Omental fat pad (tissue), 4 donors: ENCODE data around the gene POU4F3. TPM values are rescaled to one million over a fixed set of nuclear protein-coding genes. Genes with fewer than 3 reads are reported as not detected.

ENCODE experiments used
- ATAC-seq: fragments of 150-250 bp; one replicate; pipeline ENCODE4 v1.9.1; 2016; ENCODE audit warnings: mild to moderate bottlenecking, moderate library complexity; ENCODE audit not compliant: low FRiP score
- DNase-seq: peaks from one replicate; pipeline ENCODE4 v3.0.0-alpha.2; 2019; ENCODE audit warnings: low spot score
- CTCF ChIP-seq, 3 donors: fragments of 450-650 bp; IDR thresholded peaks; one replicate each; pipeline ENCODE4 v1.5.1; 2016 to 2017; ENCODE audit warnings: antibody characterized with exemption in 3 of 3, mild to moderate bottlenecking in 3 of 3, moderate library complexity in 2 of 3
- total RNA-seq, 4 donors: library from RNA; depleted of rRNA; stranded (reverse); fragments of >200 nt; gene quantifications; one replicate each; pipeline ENCODE4 v1.1.0, GENCODE V29; 2016

The POU4F3 gene
- total RNA-seq, 4 donors from 2014 or later: 0.32 TPM; not detected in 3

- no peak for TF ChIP-seq CTCF (IDR thresholded peaks at IDR 0.05)
- ATAC-seq: no peak
- DNase-seq: no peak
Measured at GRCh38 chr5:146327989-146328388, 10.7 kb upstream of the POU4F3 start.

- TF ChIP-seq CTCF (IDR thresholded peaks at IDR 0.05): no peak
- ATAC-seq (no peak), DNase-seq (no peak)
Measured at GRCh38 chr5:146329697-146330096, 8.9 kb upstream of the POU4F3 start.

GRCh38 chr5:146331423-146331822 is 7.2 kb upstream of the POU4F3 start:
- no peak for DNase-seq
- ATAC-seq: no peak
- TF ChIP-seq CTCF (IDR thresholded peaks at IDR 0.05): no peak

- ATAC-seq (no peak), DNase-seq (no peak)
- TF ChIP-seq CTCF (IDR thresholded peaks at IDR 0.05): no peak
Measured at GRCh38 chr5:146334074-146334533, 4.5 kb upstream of the POU4F3 start.

GRCh38 chr5:146336197-146336596 is 2.4 kb upstream of the POU4F3 start:
- ATAC-seq (no peak), DNase-seq (no peak)
- no peak for TF ChIP-seq CTCF (IDR thresholded peaks at IDR 0.05)

- no peak for DNase-seq
- no peak for TF ChIP-seq CTCF (IDR thresholded peaks at IDR 0.05)
- ATAC-seq: no peak
Measured at GRCh38 chr5:146337264-146337904, 1.3 kb upstream of the POU4F3 start.

- no peak for ATAC-seq
Measured at GRCh38 chr5:146337928-146338327, 711 bp upstream of the POU4F3 start.

More at GRCh38 chr5:146337928-146338327, 711 bp upstream of the POU4F3 start:
- no peak for DNase-seq
- no peak for TF ChIP-seq CTCF (IDR thresholded peaks at IDR 0.05)
